HepG2 (cell line): ENCODE results near the gene EGR2. TPM values are rescaled to one million over a fixed set of nuclear protein-coding genes. Genes with fewer than 3 reads are reported as not detected.
A peak's percentile ranks its signal among the peaks of the same experiment; 100 is the strongest.

Experiments
- E2F5 ChIP-seq: sonication (generic); formaldehyde crosslinking; conservative IDR thresholded peaks from 2 replicates; pipeline ENCODE4 v1.4.0; 2020; ENCODE audit warnings: missing genetic modification reagents
- ZNF234 ChIP-seq: sonication (generic); formaldehyde crosslinking; conservative IDR thresholded peaks from 2 replicates; pipeline ENCODE4 v1.5.1; 2020; ENCODE audit warnings: mild to moderate bottlenecking, missing genetic modification reagents
- polyA plus RNA-seq, 8 experiments: library from polyadenylated mRNA; depleted of rRNA in 3 of 8; stranded (reverse) in 7 of 8; unstranded in 1 of 8; fragments of >200 nt; fragmentation: Illumina TruSeq in 4 of 8; extraction: Trizol in 4 of 8; gene quantifications; 2 replicates each; pipeline versions ENCODE4 v1.2.1 to v1.2.3, GENCODE V29; 2011 to 2016; ENCODE audit warnings: low read depth in 4 of 8, missing spikeins in 1 of 8, mixed read lengths in 1 of 8; ENCODE audit not compliant: insufficient read depth in 1 of 8
- total RNA-seq, 5 experiments: library from RNA; depleted of rRNA; stranded (reverse); fragments of >200 nt; fragmentation: Illumina TruSeq; extraction: Trizol; gene quantifications; 2 replicates each; pipeline ENCODE4 v1.2.3, GENCODE V29; 2016; ENCODE audit warnings: low read depth in 1 of 5
- TF ChIP-seq, protein P1 (sequence below): sonication (generic); formaldehyde crosslinking; IDR thresholded peaks from 2 replicates; pipeline ENCODE4 v1.4.0; 2020; ENCODE audit warnings: mild to moderate bottlenecking, missing genetic modification reagents
- TF ChIP-seq, protein P2 (sequence below): sonication (generic); formaldehyde crosslinking; IDR thresholded peaks from 2 replicates; pipeline ENCODE4 v1.9.0; 2022; ENCODE audit warnings: missing genetic modification reagents, mild to moderate bottlenecking, borderline replicate concordance
- TF ChIP-seq, protein P3 (sequence below): sonication (generic); formaldehyde crosslinking; conservative IDR thresholded peaks from 2 replicates; pipeline ENCODE4 v1.4.0; 2020; ENCODE audit warnings: missing genetic modification reagents
- TF ChIP-seq, protein P4 (sequence below): IDR thresholded peaks from 2 replicates; pipeline ENCODE4 v1.6.1; 2016; ENCODE audit warnings: low read depth, control low read depth
- TF ChIP-seq, protein P5 (sequence below): sonication (generic); formaldehyde crosslinking; IDR thresholded peaks from 2 replicates; pipeline ENCODE4 v1.4.0; 2020; ENCODE audit warnings: missing genetic modification reagents, mild to moderate bottlenecking, borderline replicate concordance

The EGR2 gene
- total and polyA plus RNA-seq, 2 of the 13 experiments (the other 11 are each of a cell fraction or from before 2014, with no cell fraction given) = 0.11 to 0.15 TPM

- TF ChIP-seq, protein P1, sequence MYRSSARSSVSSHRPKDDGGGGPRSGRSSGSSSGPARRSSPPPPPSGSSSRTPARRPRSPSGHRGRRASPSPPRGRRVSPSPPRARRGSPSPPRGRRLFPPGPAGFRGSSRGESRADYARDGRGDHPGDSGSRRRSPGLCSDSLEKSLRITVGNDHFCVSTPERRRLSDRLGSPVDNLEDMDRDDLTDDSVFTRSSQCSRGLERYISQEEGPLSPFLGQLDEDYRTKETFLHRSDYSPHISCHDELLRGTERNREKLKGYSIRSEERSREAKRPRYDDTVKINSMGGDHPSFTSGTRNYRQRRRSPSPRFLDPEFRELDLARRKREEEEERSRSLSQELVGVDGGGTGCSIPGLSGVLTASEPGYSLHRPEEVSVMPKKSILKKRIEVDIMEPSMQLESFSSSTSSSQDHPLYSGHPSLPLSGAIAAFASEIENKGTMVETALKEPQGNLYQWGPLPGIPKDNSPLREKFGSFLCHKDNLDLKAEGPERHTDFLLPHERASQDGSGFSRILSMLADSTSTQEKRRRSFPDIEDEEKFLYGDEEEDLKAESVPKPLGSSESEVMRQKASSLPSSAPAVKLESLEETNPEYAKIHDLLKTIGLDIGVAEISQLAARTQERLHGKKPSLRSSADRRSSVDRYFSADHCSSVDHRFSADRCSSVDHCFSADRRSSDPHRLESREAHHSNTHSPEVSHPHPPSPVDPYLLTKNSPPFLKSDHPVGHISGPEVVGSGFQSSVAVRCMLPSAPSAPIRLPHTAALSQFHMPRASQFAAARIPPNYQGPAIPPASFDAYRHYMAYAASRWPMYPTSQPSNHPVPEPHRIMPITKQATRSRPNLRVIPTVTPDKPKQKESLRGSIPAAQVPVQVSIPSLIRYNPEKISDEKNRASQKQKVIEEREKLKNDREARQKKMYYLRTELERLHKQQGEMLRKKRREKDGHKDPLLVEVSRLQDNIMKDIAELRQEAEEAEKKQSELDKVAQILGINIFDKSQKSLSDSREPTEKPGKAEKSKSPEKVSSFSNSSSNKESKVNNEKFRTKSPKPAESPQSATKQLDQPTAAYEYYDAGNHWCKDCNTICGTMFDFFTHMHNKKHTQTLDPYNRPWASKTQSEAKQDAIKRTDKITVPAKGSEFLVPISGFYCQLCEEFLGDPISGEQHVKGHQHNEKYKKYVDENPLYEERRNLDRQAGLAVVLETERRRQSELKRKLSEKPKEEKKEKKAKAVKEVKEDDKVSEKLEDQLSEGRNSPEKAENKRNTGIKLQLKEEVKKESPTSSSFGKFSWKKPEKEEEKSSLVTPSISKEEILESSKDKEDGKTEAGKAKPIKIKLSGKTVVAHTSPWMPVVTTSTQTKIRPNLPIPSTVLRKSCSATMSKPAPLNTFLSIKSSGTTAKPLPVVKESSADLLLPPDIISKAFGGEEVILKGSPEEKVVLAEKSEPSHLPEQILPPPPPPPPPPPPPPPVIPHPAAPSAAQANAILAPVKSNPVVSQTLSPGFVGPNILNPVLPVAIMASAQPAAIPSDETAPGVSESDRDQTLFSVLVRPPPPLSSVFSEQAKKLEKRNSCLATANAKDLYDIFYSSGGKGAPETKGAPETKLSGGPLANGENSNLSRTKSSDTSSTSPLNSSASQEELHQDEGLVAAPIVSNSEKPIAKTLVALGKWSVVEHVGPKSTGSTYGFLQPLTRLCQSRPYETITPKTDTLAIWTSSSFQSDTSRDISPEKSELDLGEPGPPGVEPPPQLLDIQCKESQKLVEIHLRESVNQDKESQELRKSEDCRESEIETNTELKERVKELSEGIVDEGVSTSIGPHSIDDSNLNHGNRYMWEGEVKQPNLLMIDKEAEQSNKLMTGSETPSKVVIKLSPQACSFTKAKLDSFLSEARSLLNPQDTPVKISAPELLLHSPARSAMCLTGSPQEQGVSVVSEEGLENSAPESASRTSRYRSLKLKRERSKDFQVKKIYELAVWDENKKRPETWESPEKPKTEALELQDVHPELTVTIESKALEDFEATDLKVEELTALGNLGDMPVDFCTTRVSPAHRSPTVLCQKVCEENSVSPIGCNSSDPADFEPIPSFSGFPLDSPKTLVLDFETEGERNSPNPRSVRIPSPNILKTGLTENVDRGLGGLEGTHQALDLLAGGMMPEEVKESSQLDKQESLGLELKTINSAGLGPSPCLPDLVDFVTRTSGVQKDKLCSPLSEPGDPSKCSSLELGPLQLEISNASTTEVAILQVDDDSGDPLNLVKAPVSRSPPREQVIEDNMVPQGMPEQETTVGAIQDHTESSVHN = no peak
- TF ChIP-seq, protein P2, sequence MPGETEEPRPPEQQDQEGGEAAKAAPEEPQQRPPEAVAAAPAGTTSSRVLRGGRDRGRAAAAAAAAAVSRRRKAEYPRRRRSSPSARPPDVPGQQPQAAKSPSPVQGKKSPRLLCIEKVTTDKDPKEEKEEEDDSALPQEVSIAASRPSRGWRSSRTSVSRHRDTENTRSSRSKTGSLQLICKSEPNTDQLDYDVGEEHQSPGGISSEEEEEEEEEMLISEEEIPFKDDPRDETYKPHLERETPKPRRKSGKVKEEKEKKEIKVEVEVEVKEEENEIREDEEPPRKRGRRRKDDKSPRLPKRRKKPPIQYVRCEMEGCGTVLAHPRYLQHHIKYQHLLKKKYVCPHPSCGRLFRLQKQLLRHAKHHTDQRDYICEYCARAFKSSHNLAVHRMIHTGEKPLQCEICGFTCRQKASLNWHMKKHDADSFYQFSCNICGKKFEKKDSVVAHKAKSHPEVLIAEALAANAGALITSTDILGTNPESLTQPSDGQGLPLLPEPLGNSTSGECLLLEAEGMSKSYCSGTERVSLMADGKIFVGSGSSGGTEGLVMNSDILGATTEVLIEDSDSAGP (CRISPR knock-in tag) = peak; percentile 71; the same call in 1 of the 2 replicates
- TF ChIP-seq, protein P3, sequence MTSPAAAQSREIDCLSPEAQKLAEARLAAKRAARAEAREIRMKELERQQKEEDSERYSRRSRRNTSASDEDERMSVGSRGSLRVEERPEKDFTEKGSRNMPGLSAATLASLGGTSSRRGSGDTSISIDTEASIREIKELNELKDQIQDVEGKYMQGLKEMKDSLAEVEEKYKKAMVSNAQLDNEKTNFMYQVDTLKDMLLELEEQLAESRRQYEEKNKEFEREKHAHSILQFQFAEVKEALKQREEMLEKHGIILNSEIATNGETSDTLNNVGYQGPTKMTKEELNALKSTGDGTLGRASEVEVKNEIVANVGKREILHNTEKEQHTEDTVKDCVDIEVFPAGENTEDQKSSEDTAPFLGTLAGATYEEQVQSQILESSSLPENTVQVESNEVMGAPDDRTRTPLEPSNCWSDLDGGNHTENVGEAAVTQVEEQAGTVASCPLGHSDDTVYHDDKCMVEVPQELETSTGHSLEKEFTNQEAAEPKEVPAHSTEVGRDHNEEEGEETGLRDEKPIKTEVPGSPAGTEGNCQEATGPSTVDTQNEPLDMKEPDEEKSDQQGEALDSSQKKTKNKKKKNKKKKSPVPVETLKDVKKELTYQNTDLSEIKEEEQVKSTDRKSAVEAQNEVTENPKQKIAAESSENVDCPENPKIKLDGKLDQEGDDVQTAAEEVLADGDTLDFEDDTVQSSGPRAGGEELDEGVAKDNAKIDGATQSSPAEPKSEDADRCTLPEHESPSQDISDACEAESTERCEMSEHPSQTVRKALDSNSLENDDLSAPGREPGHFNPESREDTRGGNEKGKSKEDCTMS (CRISPR knock-in tag) = no peak
- TF ChIP-seq, protein P4, sequence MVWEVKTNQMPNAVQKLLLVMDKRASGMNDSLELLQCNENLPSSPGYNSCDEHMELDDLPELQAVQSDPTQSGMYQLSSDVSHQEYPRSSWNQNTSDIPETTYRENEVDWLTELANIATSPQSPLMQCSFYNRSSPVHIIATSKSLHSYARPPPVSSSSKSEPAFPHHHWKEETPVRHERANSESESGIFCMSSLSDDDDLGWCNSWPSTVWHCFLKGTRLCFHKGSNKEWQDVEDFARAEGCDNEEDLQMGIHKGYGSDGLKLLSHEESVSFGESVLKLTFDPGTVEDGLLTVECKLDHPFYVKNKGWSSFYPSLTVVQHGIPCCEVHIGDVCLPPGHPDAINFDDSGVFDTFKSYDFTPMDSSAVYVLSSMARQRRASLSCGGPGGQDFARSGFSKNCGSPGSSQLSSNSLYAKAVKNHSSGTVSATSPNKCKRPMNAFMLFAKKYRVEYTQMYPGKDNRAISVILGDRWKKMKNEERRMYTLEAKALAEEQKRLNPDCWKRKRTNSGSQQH (CRISPR knock-in tag) = no peak
- TF ChIP-seq, protein P5, sequence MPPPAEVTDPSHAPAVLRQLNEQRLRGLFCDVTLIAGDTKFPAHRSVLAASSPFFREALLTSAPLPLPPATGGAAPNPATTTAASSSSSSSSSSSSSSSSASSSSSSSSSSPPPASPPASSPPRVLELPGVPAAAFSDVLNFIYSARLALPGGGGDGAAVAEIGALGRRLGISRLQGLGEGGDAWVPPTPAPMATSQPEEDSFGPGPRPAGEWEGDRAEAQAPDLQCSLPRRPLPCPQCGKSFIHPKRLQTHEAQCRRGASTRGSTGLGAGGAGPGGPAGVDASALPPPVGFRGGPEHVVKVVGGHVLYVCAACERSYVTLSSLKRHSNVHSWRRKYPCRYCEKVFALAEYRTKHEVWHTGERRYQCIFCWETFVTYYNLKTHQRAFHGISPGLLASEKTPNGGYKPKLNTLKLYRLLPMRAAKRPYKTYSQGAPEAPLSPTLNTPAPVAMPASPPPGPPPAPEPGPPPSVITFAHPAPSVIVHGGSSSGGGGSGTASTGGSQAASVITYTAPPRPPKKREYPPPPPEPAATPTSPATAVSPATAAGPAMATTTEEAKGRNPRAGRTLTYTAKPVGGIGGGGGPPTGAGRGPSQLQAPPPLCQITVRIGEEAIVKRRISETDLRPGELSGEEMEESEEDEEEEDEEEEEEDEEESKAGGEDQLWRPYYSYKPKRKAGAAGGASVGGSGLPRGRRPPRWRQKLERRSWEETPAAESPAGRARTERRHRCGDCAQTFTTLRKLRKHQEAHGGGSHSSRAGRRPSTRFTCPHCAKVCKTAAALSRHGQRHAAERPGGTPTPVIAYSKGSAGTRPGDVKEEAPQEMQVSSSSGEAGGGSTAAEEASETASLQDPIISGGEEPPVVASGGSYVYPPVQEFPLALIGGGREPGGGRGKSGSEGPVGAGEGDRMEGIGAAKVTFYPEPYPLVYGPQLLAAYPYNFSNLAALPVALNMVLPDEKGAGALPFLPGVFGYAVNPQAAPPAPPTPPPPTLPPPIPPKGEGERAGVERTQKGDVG = no peak
- 0 out of 2 replicates have a peak, but pooled peaks have one; percentile 10 for TF ChIP-seq ZNF234 (CRISPR knock-in tag)
- no peak for TF ChIP-seq E2F5 (CRISPR knock-in tag)
Observed at GRCh38 chr10:62805231-62806099, 10.7 kb downstream of the EGR2 start (continued).
